ENCODE results near the gene CD79B. TPM values are rescaled to one million over a fixed set of nuclear protein-coding genes. Genes with fewer than 3 reads are reported as not detected.

CD79B gene
- total RNA-seq, 2 experiments from 2014 or later = 479 to 751 TPM

GRCh38 chr17:63973930-63974593 is 41.9 kb upstream of the CD79B start:
- Histone ChIP-seq H2AFZ (ENCODE audit: low read length) (no peak overlapping the region), H3K36me3 (ENCODE audit: insufficient read depth, low read length) (no peaks in the 10 kb centered on the region)
- CTCF ChIA-PET (ENCODE audit: unreplicated experiment) = no interaction called here

GRCh38 chr17:63973247-63973646 is 41.1 kb upstream of the CD79B start:
- Histone ChIP-seq H3K4me1 (ENCODE audit: insufficient read depth, low read length, poor library complexity, severe bottlenecking) (peaks cover 4% of the 10 kb centered on the region), H3K4me2 (ENCODE audit: low read length) (no peak overlapping the region), H2AFZ (ENCODE audit: low read length) (no peak overlapping the region), H3K36me3 (ENCODE audit: insufficient read depth, low read length) (no peaks in the 10 kb centered on the region), H3K4me3 (ENCODE audit: low read depth, low read length, poor library complexity, severe bottlenecking) (no peak overlapping the region), H3K9me2 (ENCODE audit: insufficient read depth, low read length) (no peaks in the 10 kb centered on the region), H3K79me2 (ENCODE audit: insufficient read depth, low read depth, low read length) (no peaks in the 10 kb centered on the region), H3K27ac (ENCODE audit: low read depth, low read length, poor library complexity, severe bottlenecking) (no peak overlapping the region), H3K9me3 (ENCODE audit: low read length) (no peaks in the 10 kb centered on the region), H4K20me1 (ENCODE audit: insufficient read depth, low read length) (no peaks in the 10 kb centered on the region)
- TF ChIP-seq CTCF (conservative IDR thresholded peaks at IDR 0.05; ENCODE audit: low read length) (no peak), EZH2phosphoT487 (IDR thresholded peaks at IDR 0.05; ENCODE audit: borderline replicate concordance, low read depth, low read length) (no peak)
- ChIA-PET CTCF (ENCODE audit: unreplicated experiment) (no interaction called here), POLR2A (no interaction called here)
- no TSS peak for BruUV-seq (replicated peaks)
- intact Hi-C loops (cut with micrococcal nuclease; ENCODE audit: unreplicated experiment) = no loop called here
- DNase-seq (ENCODE audit: low spot score) = no peak

More at GRCh38 chr17:63973930-63974593, 41.9 kb upstream of the CD79B start:
- no peak overlapping the region for H3K4me3 ChIP-seq (ENCODE audit: low read depth, low read length, poor library complexity, severe bottlenecking)
- H3K9me3 ChIP-seq (ENCODE audit: low read length) = no peaks in the 10 kb centered on the region
- H3K27ac ChIP-seq (ENCODE audit: low read depth, low read length, poor library complexity, severe bottlenecking) = no peak overlapping the region
- no peak for DNase-seq (ENCODE audit: low spot score)
- H3K9me2 ChIP-seq (ENCODE audit: insufficient read depth, low read length) = no peaks in the 10 kb centered on the region
- H3K4me1 ChIP-seq (ENCODE audit: insufficient read depth, low read length, poor library complexity, severe bottlenecking) = peaks cover 4% of the 10 kb centered on the region
- no peak overlapping the region for H3K4me2 ChIP-seq (ENCODE audit: low read length)
- H3K79me2 ChIP-seq (ENCODE audit: insufficient read depth, low read depth, low read length) = no peaks in the 10 kb centered on the region
- no peaks in the 10 kb centered on the region for H4K20me1 ChIP-seq (ENCODE audit: insufficient read depth, low read length)
- intact Hi-C loops (cut with micrococcal nuclease; ENCODE audit: unreplicated experiment) = no loop called here
- BruUV-seq (replicated peaks) = no TSS peak
- POLR2A ChIA-PET = no interaction called here
- no peak for TF ChIP-seq EZH2phosphoT487 (IDR thresholded peaks at IDR 0.05; ENCODE audit: borderline replicate concordance, low read depth, low read length)
- no peak for TF ChIP-seq CTCF (conservative IDR thresholded peaks at IDR 0.05; ENCODE audit: low read length)

GRCh38 chr17:63972796-63973195 is 40.7 kb upstream of the CD79B start, which contains the start of gene SCN4A:
SCN4A (minus strand) TSS chr17:63972918; CDS start chr17:63972841, 77 bp downstream.
- Histone ChIP-seq H2AFZ (ENCODE audit: low read length) (no peak within 1 kb of the TSS), H3K79me2 (ENCODE audit: insufficient read depth, low read depth, low read length) (no peaks in the 10 kb centered on the region), H3K4me2 (ENCODE audit: low read length) (no peak within 1 kb of the TSS), H3K9me3 (ENCODE audit: low read length) (no peaks in the 10 kb centered on the region), H3K27ac (ENCODE audit: low read depth, low read length, poor library complexity, severe bottlenecking) (no peak within 1 kb of the TSS), H4K20me1 (ENCODE audit: insufficient read depth, low read length) (no peaks in the 10 kb centered on the region), H3K9me2 (ENCODE audit: insufficient read depth, low read length) (no peaks in the 10 kb centered on the region), H3K4me1 (ENCODE audit: insufficient read depth, low read length, poor library complexity, severe bottlenecking) (peaks cover 4% of the 10 kb centered on the region), H3K36me3 (ENCODE audit: insufficient read depth, low read length) (no peaks in the 10 kb centered on the region), H3K4me3 (ENCODE audit: low read depth, low read length, poor library complexity, severe bottlenecking) (no peak within 1 kb of the TSS)
- TF ChIP-seq EZH2phosphoT487 (IDR thresholded peaks at IDR 0.05; ENCODE audit: borderline replicate concordance, low read depth, low read length) (no peak), CTCF (conservative IDR thresholded peaks at IDR 0.05; ENCODE audit: low read length) (no peak)
- CTCF ChIA-PET (ENCODE audit: unreplicated experiment) = no interaction called here
- intact Hi-C loops (cut with micrococcal nuclease; ENCODE audit: unreplicated experiment) = no loop called here
- POLR2A ChIA-PET = no interaction called here
- DNase-seq (ENCODE audit: low spot score) = no peak
- no TSS peak for BruUV-seq (replicated peaks)

All from OCI-LY7 (cell line).